K562 (cell line): ENCODE results near the gene IKZF3.

Experiments used
- CTCF ChIP-seq, 3 experiments: IDR thresholded peaks in 2 of 3; conservative IDR thresholded peaks in 1 of 3; 2 replicates each; pipeline ENCODE4 v1.5.1; 2011 to 2012; ENCODE audit warnings: low read length in 3 of 3, mild to moderate bottlenecking in 3 of 3, control low read depth in 2 of 3, improper control_type of control experiment in 1 of 3, inconsistent platforms in 1 of 3, low read depth in 1 of 3, mixed read lengths in 1 of 3, moderate library complexity in 1 of 3; ENCODE audit not compliant: insufficient read depth in 2 of 3
- EP300 ChIP-seq: IDR thresholded peaks from 2 replicates; pipeline ENCODE4 v1.6.1; 2012; ENCODE audit warnings: low read length, improper control_type of control experiment
- EZH2 ChIP-seq: IDR thresholded peaks from 2 replicates; pipeline ENCODE4 v1.6.1; 2012; ENCODE audit warnings: low read depth, mild to moderate bottlenecking, inconsistent platforms, low read length, borderline replicate concordance
- FOS ChIP-seq: IDR thresholded peaks from 3 replicates; pipeline ENCODE4 v1.6.1; 2011; ENCODE audit not compliant: insufficient read length; ENCODE audit errors: extremely low read depth
- GTF2F1 ChIP-seq: IDR thresholded peaks from 2 replicates; pipeline ENCODE4 v1.6.1; 2011; ENCODE audit warnings: low read depth, low read length, improper control_type of control experiment
- HMG20A ChIP-seq: fragments of 450-650 bp; formaldehyde crosslinking; conservative IDR thresholded peaks from 2 replicates; pipeline ENCODE4 v1.4.0; 2020; ENCODE audit warnings: mild to moderate bottlenecking, mixed read lengths
- MAFK ChIP-seq: IDR thresholded peaks from 2 replicates; pipeline ENCODE4 v1.6.1; 2011; ENCODE audit warnings: low read length, improper control_type of control experiment
- NFIC ChIP-seq: fragments of 450-650 bp; IDR thresholded peaks from 2 replicates; pipeline ENCODE4 v1.6.1; 2017; ENCODE audit warnings: mild to moderate bottlenecking, inconsistent platforms
- SETDB1 ChIP-seq: IDR thresholded peaks from one replicate; pipeline ENCODE4 v1.6.1; 2012; ENCODE audit warnings: low read length, control low read depth, inconsistent platforms
- ZNF224 ChIP-seq: sonication (generic); formaldehyde crosslinking; IDR thresholded peaks from 2 replicates; pipeline ENCODE4 v1.8.0; 2022; ENCODE audit warnings: mild to moderate bottlenecking, missing genetic modification reagents
- ZNF445 ChIP-seq: fragments of 250-450 bp; sonication (Bioruptor Pico); IDR thresholded peaks from 2 replicates; pipeline ENCODE4 v1.4.0; 2020; ENCODE audit warnings: low read depth, mild to moderate bottlenecking, moderate library complexity
- TF ChIP-seq, protein P1 (sequence below): sonication (generic); formaldehyde crosslinking; IDR thresholded peaks from 2 replicates; pipeline ENCODE4 v1.8.1; 2023; ENCODE audit warnings: mild to moderate bottlenecking, missing genetic modification reagents
- TF ChIP-seq, protein P2 (sequence below), 2 experiments: fragments of 450-650 bp; formaldehyde crosslinking in 1 of 2; IDR thresholded peaks; 2 replicates each; pipeline versions ENCODE4 v1.4.0 to v1.6.1; 2014 to 2020; ENCODE audit warnings: mild to moderate bottlenecking in 2 of 2, borderline replicate concordance in 1 of 2, low read depth in 1 of 2
- TF ChIP-seq, protein P3 (sequence below): sonication (generic); formaldehyde crosslinking; IDR thresholded peaks from 2 replicates; pipeline ENCODE4 v1.8.1; 2022; ENCODE audit warnings: missing genetic modification reagents

- no peak for TF ChIP-seq FOS
- TF ChIP-seq CTCF (IDR thresholded peaks at IDR 0.05 in 2 of 3, conservative IDR thresholded peaks at IDR 0.05 in 1 of 3; ENCODE audit: insufficient read depth in 2 of 3, low read depth in 1 of 3, low read length in 3 of 3) = no peak
- TF ChIP-seq, protein P1, sequence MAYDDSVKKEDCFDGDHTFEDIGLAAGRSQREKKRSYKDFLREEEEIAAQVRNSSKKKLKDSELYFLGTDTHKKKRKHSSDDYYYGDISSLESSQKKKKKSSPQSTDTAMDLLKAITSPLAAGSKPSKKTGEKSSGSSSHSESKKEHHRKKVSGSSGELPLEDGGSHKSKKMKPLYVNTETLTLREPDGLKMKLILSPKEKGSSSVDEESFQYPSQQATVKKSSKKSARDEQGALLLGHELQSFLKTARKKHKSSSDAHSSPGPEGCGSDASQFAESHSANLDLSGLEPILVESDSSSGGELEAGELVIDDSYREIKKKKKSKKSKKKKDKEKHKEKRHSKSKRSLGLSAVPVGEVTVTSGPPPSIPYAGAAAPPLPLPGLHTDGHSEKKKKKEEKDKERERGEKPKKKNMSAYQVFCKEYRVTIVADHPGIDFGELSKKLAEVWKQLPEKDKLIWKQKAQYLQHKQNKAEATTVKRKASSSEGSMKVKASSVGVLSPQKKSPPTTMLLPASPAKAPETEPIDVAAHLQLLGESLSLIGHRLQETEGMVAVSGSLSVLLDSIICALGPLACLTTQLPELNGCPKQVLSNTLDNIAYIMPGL = no peak
- TF ChIP-seq EZH2 = no peak
- no peak for TF ChIP-seq SETDB1
- no peak for TF ChIP-seq ZNF445
- no peak for TF ChIP-seq NFIC
- no peak for TF ChIP-seq MAFK
- TF ChIP-seq, protein P2, sequence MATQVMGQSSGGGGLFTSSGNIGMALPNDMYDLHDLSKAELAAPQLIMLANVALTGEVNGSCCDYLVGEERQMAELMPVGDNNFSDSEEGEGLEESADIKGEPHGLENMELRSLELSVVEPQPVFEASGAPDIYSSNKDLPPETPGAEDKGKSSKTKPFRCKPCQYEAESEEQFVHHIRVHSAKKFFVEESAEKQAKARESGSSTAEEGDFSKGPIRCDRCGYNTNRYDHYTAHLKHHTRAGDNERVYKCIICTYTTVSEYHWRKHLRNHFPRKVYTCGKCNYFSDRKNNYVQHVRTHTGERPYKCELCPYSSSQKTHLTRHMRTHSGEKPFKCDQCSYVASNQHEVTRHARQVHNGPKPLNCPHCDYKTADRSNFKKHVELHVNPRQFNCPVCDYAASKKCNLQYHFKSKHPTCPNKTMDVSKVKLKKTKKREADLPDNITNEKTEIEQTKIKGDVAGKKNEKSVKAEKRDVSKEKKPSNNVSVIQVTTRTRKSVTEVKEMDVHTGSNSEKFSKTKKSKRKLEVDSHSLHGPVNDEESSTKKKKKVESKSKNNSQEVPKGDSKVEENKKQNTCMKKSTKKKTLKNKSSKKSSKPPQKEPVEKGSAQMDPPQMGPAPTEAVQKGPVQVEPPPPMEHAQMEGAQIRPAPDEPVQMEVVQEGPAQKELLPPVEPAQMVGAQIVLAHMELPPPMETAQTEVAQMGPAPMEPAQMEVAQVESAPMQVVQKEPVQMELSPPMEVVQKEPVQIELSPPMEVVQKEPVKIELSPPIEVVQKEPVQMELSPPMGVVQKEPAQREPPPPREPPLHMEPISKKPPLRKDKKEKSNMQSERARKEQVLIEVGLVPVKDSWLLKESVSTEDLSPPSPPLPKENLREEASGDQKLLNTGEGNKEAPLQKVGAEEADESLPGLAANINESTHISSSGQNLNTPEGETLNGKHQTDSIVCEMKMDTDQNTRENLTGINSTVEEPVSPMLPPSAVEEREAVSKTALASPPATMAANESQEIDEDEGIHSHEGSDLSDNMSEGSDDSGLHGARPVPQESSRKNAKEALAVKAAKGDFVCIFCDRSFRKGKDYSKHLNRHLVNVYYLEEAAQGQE (IDR thresholded peaks at IDR 0.05; ENCODE audit: borderline replicate concordance) = no peak
- TF ChIP-seq, protein P2 (CRISPR knock-in tag; IDR thresholded peaks at IDR 0.05; ENCODE audit: low read depth) = no peak
- no peak for TF ChIP-seq HMG20A
- no peak for TF ChIP-seq EP300
- no peak for TF ChIP-seq ZNF224 (CRISPR knock-in tag)
- no peak for TF ChIP-seq GTF2F1
- TF ChIP-seq, protein P3, sequence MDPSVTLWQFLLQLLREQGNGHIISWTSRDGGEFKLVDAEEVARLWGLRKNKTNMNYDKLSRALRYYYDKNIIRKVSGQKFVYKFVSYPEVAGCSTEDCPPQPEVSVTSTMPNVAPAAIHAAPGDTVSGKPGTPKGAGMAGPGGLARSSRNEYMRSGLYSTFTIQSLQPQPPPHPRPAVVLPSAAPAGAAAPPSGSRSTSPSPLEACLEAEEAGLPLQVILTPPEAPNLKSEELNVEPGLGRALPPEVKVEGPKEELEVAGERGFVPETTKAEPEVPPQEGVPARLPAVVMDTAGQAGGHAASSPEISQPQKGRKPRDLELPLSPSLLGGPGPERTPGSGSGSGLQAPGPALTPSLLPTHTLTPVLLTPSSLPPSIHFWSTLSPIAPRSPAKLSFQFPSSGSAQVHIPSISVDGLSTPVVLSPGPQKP (CRISPR knock-in tag) = no peak
Measured at GRCh38 chr17:39868554-39868942, 4.4 kb upstream of the IKZF3 start.
